Measurements from ENCODE around the gene DCAF6.

The DCAF6 gene

DNA sequence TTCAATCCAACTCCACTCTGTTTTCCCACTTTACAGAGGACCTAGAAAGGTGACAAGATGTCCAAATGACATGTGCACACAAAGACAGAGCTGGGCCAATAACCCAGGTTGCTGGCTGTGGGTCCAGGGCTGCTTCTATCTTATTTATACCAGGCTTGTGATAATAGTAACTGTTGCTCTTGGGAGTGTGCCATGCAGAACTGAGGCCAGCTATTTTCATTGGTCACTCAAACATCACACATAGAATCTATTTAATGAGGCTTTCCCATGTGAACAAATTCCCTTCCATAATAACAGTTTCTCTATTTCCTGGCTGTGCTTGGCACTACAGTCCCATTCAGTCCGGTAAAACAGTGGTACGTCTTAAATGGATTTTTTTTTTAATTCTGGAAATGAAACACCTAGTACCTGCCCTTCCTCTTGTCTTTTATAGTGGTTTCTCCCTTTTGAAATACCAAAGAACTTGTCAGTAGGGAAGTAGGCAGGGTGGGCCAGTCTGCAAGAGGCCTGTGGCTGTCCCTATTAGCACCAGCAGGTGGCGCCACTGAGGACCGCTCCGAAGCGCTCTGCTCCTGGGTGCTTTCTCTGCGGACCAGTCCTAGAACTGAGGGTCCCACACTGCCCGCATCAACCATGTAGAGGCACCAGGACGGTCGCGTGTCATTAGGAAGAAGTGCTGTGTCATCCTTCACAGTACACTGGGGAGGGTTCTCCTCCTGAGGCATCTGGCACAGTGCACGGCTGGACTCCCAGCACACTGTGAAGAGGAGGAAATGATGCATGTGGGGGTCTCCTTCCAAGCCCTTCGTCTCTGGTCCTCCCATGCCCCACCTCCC is 148.1 kb downstream of the DCAF6 start:
- no peak for DNase-seq (ENCODE audit: low read depth)

DNA sequence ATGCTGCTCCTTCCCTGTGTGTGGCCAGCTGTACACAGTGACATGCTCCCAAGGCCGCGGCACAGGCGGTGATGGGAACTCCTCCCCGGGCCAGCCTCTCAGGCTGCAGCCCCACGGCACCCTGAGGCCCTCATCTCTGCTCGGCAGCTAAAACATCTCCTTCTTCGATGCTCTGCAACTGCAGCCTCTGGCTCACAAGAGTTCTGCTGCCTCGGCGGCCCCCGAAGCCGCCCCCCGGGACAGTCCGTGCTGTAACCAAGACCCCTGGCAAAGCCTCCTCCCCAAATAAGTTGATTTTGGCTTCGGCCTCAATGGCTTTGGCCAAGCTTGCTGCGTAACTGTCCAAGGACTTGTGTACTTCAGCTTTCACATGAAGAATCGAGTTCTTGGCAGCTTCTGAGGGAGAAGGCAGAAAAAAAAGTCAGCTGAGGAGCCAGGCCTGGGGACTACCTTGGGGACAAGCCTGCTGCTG is 149.0 kb downstream of the DCAF6 start:
- DNase-seq (ENCODE audit: low read depth) = no peak

DNA sequence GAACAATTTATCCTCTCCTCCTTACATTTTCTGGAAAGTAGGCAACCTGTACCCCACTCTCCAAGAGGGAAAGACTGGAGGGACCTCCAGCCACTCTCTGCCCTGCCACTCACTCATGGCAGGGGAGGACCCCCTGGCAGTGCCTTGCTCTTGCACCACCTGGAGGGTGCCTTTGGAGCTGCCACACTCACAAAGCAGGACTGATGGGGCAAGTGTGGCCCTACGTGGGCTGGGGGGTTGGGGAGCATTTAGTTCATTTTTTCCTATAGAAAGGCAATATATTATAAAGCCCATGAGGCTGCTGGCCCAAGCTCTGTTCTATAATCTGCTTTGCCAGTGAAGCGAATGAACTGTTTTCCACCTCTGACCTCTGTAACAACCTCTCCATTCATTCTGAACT is 150.0 kb downstream of the DCAF6 start:
- no peak for DNase-seq (ENCODE audit: low read depth)

DNA sequence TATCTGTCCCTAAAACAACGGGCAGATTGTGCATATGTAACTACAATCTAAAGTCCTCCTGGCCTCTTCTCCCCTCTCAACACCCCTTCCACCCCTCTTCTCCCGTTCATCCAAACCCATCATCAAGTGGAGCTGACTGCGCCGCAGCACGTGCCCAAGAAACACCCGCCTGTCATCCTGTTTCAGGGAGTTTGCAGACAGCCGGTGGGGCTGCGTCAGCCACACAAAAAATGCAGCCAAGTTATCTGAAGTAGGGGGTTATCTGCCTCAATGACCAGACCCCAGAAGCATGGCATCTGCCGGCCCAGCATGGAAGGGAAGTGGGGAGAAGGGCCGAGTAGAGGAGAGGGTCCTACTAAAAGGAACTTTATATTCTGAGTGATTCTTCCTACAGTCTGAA is 151.2 kb downstream of the DCAF6 start:
- DNase-seq (ENCODE audit: low read depth) = no peak

DNA sequence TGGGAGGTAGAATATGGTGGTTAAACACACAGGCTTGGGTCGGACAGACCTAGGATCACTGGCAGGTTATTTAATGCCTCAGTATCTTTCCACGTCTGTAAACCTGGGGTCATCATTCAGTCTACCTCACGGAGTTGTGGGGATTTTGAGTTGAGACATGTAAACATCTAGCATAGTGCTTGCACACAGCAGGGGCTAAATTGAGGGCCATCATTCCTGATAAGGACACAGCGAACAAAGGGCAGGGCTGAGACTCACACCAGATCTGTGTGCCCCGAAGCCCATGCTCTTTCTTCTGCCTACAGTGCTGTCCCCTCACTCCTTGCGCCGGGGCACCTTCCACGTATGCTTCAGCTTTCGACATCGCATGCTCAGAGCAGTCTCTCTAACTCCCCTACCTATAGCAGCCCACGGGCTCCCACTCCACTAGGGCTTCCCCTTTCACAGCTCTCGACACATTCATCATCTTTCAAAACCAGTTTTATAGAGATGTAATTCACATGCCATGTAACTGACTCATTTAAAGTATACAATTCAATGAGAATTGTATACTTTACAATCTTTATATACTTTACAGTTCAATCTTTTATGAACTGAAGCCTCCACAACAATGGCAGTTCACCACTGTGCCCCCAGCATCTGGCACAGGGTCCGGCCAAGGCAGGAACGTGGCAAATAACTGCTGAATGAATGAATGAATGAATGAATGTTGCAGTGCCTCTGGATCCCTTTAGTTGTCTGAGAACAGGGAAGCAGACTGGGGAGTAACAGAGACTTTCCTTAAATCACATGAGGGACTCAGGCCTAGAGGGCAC is 152.2 kb downstream of the DCAF6 start:
- no peak for DNase-seq (ENCODE audit: low read depth)

DNA sequence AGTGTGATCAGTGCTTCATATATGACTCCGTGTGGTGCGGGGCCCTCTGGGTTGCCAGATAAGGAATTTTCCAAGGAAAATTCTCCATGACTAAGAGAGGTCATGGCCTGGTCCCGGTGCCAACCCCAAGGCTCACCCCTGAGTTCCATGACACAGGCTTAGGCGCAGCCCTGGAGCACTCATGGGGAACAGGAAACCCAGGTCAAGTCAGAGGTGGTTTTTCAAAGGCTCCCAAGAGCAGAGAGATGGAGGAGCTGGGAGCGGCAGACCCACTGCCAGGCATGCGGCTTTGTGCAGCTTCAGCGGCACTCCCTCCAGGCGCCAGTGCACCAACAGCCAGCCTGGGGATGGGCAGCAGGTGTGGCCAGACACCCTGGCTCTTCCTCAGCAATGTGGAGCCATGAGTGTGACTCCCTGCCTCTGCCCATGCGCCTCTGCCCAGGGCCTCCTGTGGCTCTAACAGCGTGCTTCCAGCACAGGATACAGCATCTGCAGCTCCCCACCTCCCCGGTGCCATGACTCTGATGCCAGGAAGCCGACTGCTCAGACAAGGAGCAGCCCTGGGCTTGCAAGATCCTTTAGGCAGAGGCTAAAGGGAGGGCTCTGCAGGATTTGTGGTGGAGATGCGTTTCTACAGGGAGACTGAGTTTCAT is 153.0 kb downstream of the DCAF6 start:
- DNase-seq (ENCODE audit: low read depth) = no peak

DNA sequence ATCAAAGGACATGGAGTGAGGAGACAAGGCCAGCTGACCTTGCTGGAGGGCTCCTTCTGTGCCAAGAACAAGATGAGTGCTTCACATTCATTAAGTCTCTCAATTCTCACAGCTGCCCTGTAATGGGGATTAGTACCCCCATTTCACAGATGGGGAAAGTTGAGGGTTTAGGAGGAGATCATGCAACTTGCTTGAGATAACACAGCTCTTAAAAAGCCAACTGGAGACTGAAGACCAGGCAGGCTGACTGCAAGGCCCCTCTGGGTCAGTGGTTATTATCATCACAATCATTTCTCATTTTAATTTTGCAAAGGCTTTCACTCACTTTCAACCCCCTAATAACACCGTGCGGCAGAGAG is 153.5 kb downstream of the DCAF6 start:
- no peak for DNase-seq (ENCODE audit: low read depth)

DNA sequence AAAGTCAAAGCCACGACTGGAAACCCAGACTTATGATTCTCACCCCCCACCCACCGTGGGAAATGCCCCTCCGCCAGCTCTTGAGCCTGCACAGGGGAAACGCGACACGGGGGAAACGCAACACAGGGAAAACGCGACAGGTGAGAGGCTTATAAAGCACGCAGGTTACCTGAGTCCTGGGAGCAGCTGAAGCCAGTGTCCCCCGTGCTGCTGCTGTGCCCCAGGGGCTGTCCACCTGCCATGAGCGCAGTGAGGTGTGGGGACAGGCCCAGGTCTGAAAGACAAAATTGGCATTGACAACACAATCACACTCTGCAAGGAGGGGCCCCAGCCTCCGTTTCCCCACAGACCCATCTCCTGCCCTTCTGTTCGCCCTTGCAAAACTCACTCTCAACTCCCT is 153.9 kb downstream of the DCAF6 start:
- DNase-seq (ENCODE audit: low read depth) = no peak

DNA sequence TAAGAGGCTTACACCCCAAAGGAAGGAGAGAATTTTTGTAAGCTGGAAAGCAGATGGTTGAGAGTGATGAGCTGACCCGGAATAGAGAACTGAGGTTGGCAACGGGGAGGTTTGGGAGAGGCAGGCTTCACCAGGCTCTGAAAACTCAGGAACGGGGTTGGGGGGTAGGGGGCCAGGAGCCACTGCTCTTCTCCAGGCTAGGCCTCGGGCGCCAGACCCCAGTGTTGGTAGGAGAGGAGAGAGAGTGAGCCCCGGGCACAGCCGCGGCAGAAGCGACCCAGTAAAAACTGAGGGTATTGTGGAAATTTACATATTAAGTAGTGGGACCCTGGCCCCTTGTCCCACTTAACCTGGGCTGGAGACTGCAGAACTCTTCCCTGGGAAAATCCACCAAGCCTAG is 154.6 kb downstream of the DCAF6 start:
- no peak for DNase-seq (ENCODE audit: low read depth)

DNA sequence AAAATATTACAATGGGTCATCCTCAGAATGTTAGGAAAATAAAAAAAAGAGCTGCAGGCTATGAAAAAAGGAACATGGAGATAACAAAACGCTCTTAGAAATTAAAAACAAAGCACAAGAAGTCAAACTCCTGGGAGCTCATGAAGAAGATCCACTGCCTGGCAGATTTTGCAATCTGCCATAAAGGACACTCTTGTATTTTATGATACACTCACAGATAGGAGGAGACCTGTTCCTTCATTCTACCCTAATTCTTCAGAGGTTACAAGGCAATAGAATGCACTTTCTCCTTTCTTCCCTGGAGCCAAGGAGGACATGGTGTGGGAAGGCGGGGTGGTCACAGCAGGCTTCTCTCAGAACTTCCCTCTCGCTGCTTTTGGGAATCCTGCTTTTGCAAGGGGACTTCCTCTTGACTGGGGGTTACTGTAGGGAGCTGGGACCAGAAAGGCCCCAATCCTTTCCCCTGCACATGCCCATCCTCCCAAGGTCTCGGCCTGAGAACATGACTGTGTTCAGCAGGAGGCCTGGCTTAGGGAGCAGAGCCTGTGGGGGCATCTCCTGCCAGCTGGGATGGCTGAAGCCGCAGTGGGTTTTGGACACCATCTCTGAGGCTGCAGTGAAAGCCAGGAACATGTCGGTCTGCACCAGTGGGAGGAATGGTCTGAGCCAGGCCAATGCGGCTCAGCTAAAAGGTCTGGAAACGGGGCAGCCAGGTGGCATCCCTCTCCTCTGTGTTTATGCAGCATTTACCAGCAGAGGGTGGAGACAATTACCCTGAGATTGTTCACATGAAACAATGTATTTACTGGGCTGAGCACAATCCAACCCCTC is 155.5 kb downstream of the DCAF6 start:
- DNase-seq (ENCODE audit: low read depth) = no peak

DNA sequence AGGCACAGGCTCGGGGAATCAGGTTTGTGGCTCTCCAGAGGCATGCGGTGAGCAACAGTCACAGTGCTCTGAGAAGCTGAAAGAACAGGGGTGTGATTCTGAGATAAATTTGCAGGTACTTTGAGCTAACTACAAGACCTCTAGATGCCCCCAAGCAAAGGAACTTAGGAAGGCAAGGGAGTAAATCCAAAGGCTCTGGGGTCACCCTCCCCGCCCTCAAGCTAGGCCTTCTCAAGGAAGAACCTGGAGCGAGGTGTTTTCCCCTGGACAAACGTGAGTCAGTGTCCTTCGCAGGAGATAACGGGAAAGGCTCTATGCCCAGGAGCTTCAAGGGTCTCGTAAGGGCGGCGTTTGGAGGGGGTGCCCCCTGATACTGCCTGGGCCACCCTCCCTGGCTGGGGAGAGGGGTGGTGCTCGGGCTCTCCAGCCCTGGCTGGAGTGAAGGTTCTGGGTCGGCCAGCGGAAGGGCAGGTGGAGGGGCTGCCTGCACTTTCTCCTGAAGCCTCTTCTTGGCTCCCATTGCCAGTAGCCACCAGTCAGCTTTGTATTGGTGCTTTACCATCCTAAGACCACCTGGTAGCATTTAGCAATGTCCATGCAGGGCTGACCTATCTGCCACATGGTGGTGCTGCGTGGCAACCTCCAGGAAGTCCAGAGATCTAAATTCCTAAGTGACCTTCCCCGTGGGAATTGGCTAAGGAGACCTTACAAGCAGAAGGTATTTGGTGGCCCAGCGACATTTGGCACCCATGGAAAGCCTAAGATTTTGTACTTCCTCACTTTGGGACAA is 156.3 kb downstream of the DCAF6 start:
- DNase-seq (ENCODE audit: low read depth) = no peak

DNA sequence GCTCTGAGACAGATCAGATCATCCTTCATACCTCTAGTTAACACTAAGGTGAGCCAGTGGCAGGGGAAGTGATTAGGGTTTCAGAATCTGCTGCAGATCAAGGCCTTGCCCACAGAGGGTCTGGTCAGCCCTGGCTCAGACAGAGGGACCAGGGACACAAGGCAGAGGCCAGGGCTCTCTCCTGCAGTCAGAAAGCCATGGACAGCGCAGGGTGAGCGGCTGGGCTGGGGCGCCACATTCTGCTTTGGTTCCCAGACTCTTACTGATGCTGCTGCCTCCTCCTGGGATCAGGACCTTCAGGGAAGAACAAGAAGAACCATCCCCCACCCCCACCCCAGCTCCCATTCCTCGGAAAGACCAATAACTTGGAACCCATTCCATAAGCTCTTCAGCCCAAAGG is 157.1 kb downstream of the DCAF6 start:
- no peak for DNase-seq (ENCODE audit: low read depth)

DNA sequence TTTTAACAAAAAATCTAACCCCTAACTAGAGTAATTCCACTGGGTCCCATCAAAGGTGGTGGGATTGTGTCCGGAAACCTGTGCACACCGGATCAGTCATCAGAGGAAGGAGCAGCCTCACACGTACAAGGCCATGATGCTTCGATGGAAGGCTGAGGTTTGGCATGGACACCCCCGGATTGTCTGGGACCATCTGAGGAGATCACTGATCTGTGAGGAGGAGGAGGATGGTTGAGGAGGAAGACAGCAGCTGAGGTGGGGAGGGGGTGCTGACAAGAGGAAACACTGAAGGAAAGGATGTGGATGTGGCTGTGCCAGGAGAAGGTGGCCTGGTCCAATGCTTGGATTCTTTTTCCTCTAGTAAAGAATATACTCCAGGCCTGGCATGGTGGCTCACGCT is 159.0 kb downstream of the DCAF6 start:
- no peak for DNase-seq (ENCODE audit: low read depth)

DNA sequence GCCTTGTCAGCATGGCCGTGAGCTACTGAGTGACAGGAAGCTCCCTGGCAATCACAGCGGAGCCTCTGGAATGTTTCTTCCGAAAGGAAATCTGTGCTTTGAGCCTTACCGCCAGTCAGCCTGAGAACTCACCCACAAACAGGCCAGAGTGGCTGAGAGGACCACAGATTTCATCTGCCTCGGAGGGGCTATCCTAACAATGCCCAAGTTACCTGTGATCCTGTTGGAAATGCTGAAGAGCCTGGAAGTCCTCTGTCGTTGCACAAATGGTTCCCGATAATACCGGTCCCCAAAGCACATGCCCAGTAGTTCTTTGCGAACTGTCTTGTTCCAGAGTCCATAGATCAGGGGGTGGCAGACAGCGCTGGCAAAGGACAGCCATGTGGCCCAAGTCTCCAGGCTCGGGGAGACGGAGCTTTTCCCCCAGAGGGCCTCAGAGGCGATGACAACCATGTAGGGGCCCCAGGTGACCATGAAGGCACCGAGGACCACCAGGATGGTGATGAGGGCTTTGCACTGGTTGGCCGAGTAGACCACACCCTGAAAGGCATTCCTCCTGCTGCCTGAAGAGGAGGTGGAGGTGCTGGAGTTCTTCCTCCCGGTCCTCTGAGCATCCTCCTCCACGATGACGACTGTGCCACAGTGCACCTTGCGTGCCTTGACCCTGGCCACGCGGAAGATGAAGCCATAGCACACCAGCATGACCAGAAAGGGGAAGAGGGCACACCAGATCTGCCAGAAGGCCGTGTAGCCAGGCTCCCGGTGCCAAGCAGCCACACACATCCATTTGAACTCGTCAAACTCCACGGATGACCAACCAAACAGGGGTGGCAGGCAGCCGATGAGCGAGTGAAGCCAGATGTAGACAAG is 160.0 kb downstream of the DCAF6 start:
- DNase-seq (ENCODE audit: low read depth) = no peak

DNA sequence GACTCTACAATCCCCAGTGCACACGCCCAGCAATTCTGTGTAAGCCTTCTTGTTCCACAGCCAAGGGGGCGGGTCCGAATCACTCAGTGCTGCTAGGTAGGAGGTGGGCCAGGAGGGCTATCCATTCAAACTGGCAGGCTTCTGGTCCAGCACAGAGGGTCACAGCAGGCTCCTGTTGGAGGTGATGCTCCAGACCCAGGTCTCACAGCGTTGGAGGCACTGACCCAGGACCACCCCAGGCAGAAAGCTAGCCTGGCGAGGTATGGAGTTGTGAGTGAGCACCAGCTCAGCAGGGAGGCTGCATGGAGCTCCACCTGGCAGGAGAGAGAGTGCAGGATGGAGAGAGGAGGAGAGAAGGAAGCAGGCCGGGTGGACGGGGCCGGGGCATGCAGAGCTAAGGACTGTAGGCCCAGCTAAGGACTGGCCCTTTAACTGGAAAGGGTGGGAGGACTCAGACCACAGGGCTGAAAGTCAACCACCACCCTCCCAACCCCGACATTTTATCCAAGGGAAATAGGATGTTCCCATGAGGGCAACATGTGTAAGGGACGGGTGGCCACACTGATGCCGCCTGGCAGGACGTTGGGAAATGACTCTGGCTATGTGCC is 161.5 kb downstream of the DCAF6 start:
- DNase-seq (ENCODE audit: low read depth) = no peak

DNA sequence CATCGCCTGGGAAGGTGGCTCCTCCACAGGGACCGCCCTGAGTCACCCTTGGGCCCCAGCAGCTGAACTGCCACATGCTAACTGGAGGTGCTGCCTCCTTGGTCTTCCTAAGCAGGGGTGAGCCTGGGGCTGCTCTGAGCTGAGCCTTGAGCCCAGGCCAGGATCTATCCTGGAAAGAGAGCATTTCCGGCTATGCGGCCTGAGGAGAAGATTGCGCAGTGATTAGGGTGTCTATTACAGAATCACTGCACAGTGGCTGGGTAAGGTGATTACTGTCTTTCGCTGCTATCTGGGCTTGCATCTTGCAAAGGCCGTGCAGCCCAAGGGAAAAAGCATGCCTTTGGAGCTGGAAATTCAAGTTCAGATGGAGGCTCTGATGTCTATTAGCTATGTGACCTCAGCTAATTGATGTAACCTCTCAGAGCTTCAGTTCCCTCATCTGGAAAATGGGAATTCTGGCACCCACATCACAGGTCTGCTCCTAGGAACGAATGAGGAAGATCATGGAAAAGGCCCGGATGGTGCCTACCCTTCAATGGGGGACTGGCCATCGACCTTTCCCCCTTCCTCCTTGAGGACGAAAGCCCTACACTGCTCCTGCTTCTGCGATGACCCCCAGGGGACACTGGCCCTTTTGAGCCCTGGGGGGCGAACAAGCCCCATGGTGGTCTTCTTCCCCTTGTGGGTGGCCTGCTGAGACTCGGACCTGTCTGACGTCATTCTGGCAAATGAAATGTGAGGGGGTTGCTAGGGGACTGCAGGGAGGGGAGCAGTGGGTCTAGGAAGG is 162.2 kb downstream of the DCAF6 start:
- DNase-seq (ENCODE audit: low read depth) = no peak

DNA sequence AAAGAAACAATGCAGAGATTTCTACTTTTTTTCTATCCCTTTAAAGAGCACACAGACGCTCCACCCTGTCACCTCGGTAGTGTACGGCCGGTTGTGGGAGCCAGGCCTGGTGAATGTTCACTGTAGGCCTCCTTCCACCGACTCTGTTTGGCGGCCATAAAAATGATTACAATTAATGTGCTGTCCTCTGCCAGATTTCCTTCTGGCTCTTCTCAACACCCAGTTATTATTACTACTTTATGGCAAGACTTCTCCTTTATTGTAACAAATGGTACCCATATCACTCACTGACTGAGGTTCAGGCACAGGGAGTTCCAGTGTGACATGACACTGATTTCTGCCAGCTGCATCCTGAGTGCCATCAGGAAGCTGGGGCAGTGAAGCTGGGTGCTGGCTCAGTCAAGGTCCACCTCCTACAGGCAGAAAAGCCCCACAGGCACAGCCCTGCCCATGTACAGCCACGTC is 162.9 kb downstream of the DCAF6 start:
- DNase-seq (ENCODE audit: low read depth) = no peak

DNA sequence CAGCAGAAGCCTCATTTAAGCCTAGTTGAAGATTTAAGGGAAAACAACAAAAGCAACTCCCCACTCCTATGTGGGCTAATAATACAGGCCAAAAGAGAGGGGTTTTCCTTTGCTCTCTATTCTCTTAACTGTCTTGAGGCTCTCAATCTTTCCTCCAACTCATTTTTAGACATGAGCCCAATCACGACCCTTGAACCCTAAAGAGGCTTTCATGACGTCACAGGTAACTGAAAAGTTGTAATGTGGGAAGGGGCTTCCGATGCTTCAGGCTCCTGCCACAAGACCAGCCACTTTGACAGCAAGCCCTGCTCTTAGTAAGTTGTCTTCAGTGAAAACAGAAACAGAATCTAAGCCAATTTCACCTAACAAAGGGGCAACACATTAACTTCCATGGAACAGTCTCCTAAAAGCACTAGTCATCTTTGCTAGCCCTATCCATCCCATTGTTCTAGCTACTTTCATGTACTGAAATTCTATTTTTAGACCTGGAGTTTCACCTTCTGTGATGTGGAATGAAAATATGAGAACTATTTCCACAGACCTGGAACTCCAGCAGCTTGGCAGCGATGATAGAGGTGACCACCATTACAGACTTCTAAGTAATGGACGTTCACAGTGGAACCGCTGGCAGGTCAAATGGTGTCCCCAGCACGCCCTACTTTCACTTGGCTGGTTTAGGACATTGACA is 164.0 kb downstream of the DCAF6 start:
- DNase-seq (ENCODE audit: low read depth) = no peak
